Neural crest cell (in vitro differentiated cells): ENCODE data around the gene CHST11. TPM values are rescaled to one million over a fixed set of nuclear protein-coding genes. Genes with fewer than 3 reads are reported as not detected.

Experiments
- DNase-seq: peaks from one replicate; pipeline ENCODE4 v3.0.0; 2021; ENCODE audit warnings: low read depth, mixed read lengths, low spot score
- H3K27ac Mint-ChIP-seq: one replicate; pipeline ENCODE4 v1.8.0; 2021; ENCODE audit warnings: mild to moderate bottlenecking, mixed read lengths; ENCODE audit not compliant: unreplicated experiment
- H3K27me3 Mint-ChIP-seq: 2 replicates; pipeline ENCODE4 v1.8.0; 2021; ENCODE audit warnings: low read depth, mild to moderate bottlenecking, mixed read lengths
- H3K36me3 Mint-ChIP-seq: 2 replicates; pipeline ENCODE4 v1.8.0; 2021; ENCODE audit warnings: low read depth, mild to moderate bottlenecking, mixed read lengths
- H3K4me1 Mint-ChIP-seq: 2 replicates; pipeline ENCODE4 v1.8.0; 2021; ENCODE audit warnings: mixed read lengths
- H3K4me3 Mint-ChIP-seq: one replicate; pipeline ENCODE4 v1.8.0; 2021; ENCODE audit warnings: mild to moderate bottlenecking, mixed read lengths
- H3K9me3 Mint-ChIP-seq: 2 replicates; pipeline ENCODE4 v1.8.0; 2021; ENCODE audit warnings: mixed read lengths
- total RNA-seq: library from RNA; stranded (reverse); gene quantifications from 2 replicates; pipeline ENCODE4 v1.2.1, GENCODE V29; 2021
- TF ChIP-seq, protein P1 (sequence below): fragments of 200-600 bp; sonication (generic); conservative IDR thresholded peaks from 2 replicates; pipeline ENCODE4 v1.5.0; 2021; ENCODE audit warnings: antibody characterized with exemption, mild to moderate bottlenecking

The CHST11 gene
- total RNA-seq, 1 donor from 2014 or later: 10.0 TPM

DNA sequence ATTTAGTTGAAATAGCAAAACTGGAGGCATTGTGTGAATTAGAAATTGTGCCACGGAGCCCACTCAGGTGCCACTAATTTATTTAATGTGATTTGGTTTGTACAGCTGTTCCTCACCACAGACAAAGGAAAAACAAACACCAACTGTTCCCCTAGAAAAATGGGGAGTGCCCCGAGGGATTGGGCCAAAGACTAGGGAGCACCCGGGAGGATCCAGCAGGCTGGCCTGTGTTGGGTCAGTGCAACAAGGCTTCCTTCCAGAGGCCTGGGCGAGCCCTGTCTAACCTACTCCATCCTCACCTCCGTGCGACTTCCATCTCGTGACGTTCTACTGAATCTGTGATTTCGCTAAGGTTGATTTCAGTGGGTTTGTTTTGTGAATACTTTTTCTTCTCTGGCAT, 206.2 kb downstream of the CHST11 start:
- Mint-ChIP-seq H3K36me3 (no peaks in the 10 kb centered on the region), H3K4me3 (no peak overlapping the region), H3K9me3 (no peaks in the 10 kb centered on the region), H3K27me3 (no peaks in the 10 kb centered on the region), H3K27ac (peak overlapping the region; percentile 73), H3K4me1 (peaks cover 17% of the 10 kb centered on the region)
- TF ChIP-seq, protein P1, sequence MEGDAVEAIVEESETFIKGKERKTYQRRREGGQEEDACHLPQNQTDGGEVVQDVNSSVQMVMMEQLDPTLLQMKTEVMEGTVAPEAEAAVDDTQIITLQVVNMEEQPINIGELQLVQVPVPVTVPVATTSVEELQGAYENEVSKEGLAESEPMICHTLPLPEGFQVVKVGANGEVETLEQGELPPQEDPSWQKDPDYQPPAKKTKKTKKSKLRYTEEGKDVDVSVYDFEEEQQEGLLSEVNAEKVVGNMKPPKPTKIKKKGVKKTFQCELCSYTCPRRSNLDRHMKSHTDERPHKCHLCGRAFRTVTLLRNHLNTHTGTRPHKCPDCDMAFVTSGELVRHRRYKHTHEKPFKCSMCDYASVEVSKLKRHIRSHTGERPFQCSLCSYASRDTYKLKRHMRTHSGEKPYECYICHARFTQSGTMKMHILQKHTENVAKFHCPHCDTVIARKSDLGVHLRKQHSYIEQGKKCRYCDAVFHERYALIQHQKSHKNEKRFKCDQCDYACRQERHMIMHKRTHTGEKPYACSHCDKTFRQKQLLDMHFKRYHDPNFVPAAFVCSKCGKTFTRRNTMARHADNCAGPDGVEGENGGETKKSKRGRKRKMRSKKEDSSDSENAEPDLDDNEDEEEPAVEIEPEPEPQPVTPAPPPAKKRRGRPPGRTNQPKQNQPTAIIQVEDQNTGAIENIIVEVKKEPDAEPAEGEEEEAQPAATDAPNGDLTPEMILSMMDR: no peak
- no peak for DNase-seq

DNA sequence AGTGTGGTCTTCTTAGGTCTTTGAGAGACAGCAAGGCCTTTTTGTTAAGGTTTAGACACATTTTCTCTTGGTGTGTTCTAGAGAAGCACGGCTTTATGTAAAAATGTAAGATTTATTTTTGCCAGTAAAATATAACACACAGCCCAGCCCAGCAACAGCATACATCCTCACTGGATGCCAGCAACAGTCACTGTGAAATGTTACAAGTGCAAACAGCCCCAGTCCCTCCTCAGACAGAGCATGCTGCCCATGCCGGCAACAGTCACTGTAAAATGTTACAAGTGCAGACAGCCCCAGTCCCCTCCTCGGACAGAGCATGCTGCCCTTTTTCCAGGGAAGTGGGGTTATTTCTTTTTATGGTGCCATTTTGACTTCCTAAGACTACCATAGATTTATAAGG, 207.6 kb downstream of the CHST11 start:
- DNase-seq: no peak
- Mint-ChIP-seq H3K9me3 (no peaks in the 10 kb centered on the region), H3K4me1 (peaks cover 23% of the 10 kb centered on the region), H3K27ac (no peak overlapping the region), H3K27me3 (no peaks in the 10 kb centered on the region), H3K4me3 (no peak overlapping the region), H3K36me3 (no peaks in the 10 kb centered on the region)
- TF ChIP-seq, protein P1: no peak

DNA sequence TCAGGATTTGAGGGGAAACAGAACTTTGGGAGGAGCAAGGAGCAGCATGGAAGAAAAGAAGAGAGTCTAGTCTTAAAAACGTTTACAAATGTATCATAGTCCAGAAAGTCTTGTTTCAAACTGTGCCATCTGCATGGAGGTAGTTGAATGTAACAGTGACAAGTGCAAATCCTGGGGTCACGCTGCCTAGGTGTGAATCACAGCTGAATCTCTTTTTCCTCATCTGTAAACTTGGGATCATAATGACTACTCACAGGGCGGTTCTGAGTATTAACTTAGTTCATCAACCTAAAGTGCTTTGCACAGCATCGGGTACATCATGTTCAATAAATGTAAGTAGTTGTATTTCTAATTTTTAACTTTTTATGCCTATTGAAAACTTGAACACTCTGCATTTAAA, 208.5 kb downstream of the CHST11 start:
- no peak for DNase-seq
- TF ChIP-seq, protein P1: no peak
- Mint-ChIP-seq H3K4me3 (no peak overlapping the region), H3K36me3 (no peaks in the 10 kb centered on the region), H3K27me3 (no peaks in the 10 kb centered on the region), H3K27ac (no peak overlapping the region), H3K4me1 (peaks cover 31% of the 10 kb centered on the region), H3K9me3 (no peaks in the 10 kb centered on the region)

DNA sequence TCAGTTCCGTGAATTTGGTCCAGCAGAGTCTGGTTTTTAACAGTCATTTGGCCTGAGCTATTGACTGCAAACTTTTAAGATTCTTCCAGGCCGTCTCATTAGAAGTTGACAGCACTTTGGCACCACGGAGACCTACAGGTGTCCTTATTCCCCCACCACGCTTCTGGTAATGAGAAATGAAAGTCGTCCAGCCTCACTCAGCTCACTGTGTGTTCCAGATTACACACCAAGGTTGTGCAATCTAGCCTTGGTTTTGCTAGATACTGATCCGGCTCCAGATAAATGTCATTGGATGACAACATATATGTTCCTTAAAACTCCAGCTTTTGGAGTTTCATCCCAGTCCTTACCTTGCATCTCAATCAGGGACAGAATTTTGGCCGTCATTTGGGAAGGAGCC, 210.4 kb downstream of the CHST11 start:
- H3K4me1 Mint-ChIP-seq: peaks cover 50% of the 10 kb centered on the region
- H3K36me3 Mint-ChIP-seq: no peaks in the 10 kb centered on the region
- TF ChIP-seq, protein P1: no peak
- no peaks in the 10 kb centered on the region for H3K27me3 Mint-ChIP-seq
- H3K27ac Mint-ChIP-seq: no peak overlapping the region
- no peak for DNase-seq
- H3K9me3 Mint-ChIP-seq: no peaks in the 10 kb centered on the region
- no peak overlapping the region for H3K4me3 Mint-ChIP-seq

DNA sequence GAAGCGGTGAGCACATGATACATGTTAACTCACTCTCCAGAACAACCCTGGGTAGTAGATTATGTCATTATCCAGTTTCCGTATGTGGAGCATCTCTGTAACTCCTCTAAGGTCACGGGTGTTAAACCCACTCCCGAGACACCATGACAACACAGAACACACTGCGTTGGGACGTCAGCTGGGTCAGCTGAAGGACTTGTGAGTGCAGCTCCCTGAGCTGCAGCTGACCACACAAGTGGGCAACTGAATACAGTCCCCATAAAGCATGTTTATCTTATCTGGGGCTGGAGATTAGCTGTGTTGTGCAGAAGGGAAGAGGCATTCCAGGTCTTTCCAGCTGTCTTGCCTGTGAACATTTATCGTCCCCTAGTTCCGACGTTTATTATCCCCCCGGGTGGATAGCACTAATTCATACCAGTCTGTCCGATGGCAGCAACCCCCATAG, 211.5 kb downstream of the CHST11 start:
- Mint-ChIP-seq H3K27me3 (no peaks in the 10 kb centered on the region), H3K4me1 (peaks cover 49% of the 10 kb centered on the region), H3K4me3 (no peak overlapping the region), H3K9me3 (no peaks in the 10 kb centered on the region), H3K27ac (peak overlapping the region; percentile 44), H3K36me3 (no peaks in the 10 kb centered on the region)
- DNase-seq: no peak
- TF ChIP-seq, protein P1: no peak
